ENCODE results near the gene MARK3.

DNA sequence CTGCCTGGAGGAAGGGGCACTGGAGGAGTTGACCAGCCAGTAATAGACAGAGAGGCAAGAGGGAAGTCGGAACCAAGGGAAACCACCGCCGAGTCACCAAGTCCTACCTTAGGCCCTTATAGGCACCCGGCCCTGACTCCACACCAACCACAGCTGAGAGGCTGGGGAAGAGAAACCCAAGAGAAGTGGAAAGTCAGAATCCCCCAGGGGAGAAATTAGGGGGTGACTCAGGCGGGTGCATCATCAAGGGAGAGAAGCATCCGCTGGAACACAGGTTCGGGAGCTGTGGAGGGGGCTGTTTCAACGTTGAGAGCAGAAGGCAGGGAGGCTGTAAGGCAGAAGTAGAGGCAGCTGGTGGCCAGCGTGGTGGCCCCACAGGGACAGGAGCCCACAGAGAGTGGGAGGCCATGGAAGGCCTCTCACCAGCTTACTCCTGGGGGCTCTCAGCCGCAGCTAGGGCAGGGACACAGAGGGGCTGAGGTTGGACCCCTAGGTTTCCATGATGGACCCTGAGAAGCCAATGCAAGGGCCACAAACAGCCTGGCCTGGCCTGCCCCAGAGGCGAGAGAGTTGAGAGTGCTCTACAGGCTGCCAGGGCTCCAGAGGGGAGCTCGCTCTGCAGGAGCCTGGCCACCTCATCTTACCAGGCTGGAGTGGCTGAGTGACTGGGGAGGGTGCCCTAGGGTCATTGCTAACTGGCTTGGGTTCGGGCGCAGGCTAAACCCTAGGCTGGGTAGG, 142.4 kb downstream of the MARK3 start:
- TF ChIP-seq, protein P1, sequence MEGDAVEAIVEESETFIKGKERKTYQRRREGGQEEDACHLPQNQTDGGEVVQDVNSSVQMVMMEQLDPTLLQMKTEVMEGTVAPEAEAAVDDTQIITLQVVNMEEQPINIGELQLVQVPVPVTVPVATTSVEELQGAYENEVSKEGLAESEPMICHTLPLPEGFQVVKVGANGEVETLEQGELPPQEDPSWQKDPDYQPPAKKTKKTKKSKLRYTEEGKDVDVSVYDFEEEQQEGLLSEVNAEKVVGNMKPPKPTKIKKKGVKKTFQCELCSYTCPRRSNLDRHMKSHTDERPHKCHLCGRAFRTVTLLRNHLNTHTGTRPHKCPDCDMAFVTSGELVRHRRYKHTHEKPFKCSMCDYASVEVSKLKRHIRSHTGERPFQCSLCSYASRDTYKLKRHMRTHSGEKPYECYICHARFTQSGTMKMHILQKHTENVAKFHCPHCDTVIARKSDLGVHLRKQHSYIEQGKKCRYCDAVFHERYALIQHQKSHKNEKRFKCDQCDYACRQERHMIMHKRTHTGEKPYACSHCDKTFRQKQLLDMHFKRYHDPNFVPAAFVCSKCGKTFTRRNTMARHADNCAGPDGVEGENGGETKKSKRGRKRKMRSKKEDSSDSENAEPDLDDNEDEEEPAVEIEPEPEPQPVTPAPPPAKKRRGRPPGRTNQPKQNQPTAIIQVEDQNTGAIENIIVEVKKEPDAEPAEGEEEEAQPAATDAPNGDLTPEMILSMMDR (IDR thresholded peaks at IDR 0.05; ENCODE audit: insufficient read depth, low read length) = no peak
- TF ChIP-seq POLR2AphosphoS5 (IDR thresholded peaks at IDR 0.05; ENCODE audit: low read depth) (no peak), SPI1 (IDR thresholded peaks at IDR 0.05; ENCODE audit: borderline replicate concordance, low read depth) (no peak), GABPA (IDR thresholded peaks at IDR 0.05; ENCODE audit: low read depth) (no peak)
- TF ChIP-seq, protein P2, sequence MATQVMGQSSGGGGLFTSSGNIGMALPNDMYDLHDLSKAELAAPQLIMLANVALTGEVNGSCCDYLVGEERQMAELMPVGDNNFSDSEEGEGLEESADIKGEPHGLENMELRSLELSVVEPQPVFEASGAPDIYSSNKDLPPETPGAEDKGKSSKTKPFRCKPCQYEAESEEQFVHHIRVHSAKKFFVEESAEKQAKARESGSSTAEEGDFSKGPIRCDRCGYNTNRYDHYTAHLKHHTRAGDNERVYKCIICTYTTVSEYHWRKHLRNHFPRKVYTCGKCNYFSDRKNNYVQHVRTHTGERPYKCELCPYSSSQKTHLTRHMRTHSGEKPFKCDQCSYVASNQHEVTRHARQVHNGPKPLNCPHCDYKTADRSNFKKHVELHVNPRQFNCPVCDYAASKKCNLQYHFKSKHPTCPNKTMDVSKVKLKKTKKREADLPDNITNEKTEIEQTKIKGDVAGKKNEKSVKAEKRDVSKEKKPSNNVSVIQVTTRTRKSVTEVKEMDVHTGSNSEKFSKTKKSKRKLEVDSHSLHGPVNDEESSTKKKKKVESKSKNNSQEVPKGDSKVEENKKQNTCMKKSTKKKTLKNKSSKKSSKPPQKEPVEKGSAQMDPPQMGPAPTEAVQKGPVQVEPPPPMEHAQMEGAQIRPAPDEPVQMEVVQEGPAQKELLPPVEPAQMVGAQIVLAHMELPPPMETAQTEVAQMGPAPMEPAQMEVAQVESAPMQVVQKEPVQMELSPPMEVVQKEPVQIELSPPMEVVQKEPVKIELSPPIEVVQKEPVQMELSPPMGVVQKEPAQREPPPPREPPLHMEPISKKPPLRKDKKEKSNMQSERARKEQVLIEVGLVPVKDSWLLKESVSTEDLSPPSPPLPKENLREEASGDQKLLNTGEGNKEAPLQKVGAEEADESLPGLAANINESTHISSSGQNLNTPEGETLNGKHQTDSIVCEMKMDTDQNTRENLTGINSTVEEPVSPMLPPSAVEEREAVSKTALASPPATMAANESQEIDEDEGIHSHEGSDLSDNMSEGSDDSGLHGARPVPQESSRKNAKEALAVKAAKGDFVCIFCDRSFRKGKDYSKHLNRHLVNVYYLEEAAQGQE (IDR thresholded peaks at IDR 0.05; ENCODE audit: insufficient replicate concordance, low read depth) = no peak

Data from HL-60 (cell line).